Panc1 (cell line): ENCODE results near the gene PPP2R5D. TPM values are rescaled to one million over a fixed set of nuclear protein-coding genes. Genes with fewer than 3 reads are reported as not detected.

Source experiments
- ATAC-seq: fragments of 200-7000 bp; cut with Tn5 transposase; 2 replicates; pipeline ENCODE4 v1.9.1; 2020; ENCODE audit warnings: mild to moderate bottlenecking, moderate library complexity
- BruUV-seq: library from RNA; stranded (reverse); fragments of 400-500 nt; replicated peaks from 2 replicates; lab custom pipeline; 2021; lab: Mats Ljungman, UMichigan
- CTCF ChIA-PET: fragments of 300-600 bp; sonication (Branson Sonifier 250); formaldehyde crosslinking; loops from one replicate; lab custom pipeline; 2022; ENCODE audit warnings: antibody characterized with exemption; lab: Charles Lee
- POLR2A ChIA-PET: fragments of 300-600 bp; sonication (Branson Sonifier 250); formaldehyde crosslinking; loops from one replicate; lab custom pipeline; 2022; ENCODE audit warnings: antibody characterized with exemption; lab: Charles Lee
- DNase-seq: peaks from one replicate; pipeline ENCODE4 v3.0.0-alpha.2; 2010; ENCODE audit warnings: low read depth, low spot score
- H3K27ac ChIP-seq: 2 replicates; pipeline ENCODE4 v1.5.1; 2011; ENCODE audit warnings: mild to moderate bottlenecking, low read length, inconsistent platforms
- H3K27me3 ChIP-seq: fragments of 200-500 bp; sonication (Bioruptor generic); 2 replicates; pipeline ENCODE4 v1.6.0; 2014; ENCODE audit warnings: low read length, inconsistent platforms; ENCODE audit not compliant: control insufficient read depth, insufficient read depth
- H3K36me3 ChIP-seq: fragments of 200-500 bp; sonication (Bioruptor generic); 2 replicates; pipeline ENCODE4 v1.5.1; 2014; ENCODE audit warnings: inconsistent platforms, mild to moderate bottlenecking, low read length, moderate library complexity; ENCODE audit not compliant: control insufficient read depth, insufficient read depth
- H3K4me1 ChIP-seq: 2 replicates; pipeline ENCODE4 v1.5.1; 2011; ENCODE audit warnings: inconsistent platforms, mild to moderate bottlenecking, low read length, moderate library complexity; ENCODE audit not compliant: control insufficient read depth, insufficient read depth
- H3K4me3 ChIP-seq, 2 experiments: 2 replicates each; pipeline ENCODE4 v1.5.1; 2011 to 2012; ENCODE audit warnings: low read depth in 2 of 2, low read length in 2 of 2, mild to moderate bottlenecking in 2 of 2, inconsistent platforms in 1 of 2, moderate library complexity in 1 of 2
- H3K9me3 ChIP-seq: fragments of 200-500 bp; sonication (Bioruptor generic); 2 replicates; pipeline ENCODE4 v1.5.1; 2014; ENCODE audit warnings: low read depth, mild to moderate bottlenecking, inconsistent platforms, low read length, moderate library complexity; ENCODE audit not compliant: control insufficient read depth, insufficient read depth
- POLR2AphosphoS5 ChIP-seq: IDR thresholded peaks from 2 replicates; pipeline ENCODE4 v1.6.1; 2012; ENCODE audit warnings: mild to moderate bottlenecking, low read depth, low read length, moderate library complexity
- REST ChIP-seq, 2 experiments: IDR thresholded peaks; 2 replicates each; pipeline ENCODE4 v1.6.1; 2011 to 2012; ENCODE audit warnings: low read depth in 2 of 2, control low read depth in 1 of 2, low read length in 1 of 2, mild to moderate bottlenecking in 1 of 2, moderate library complexity in 1 of 2; ENCODE audit not compliant: insufficient read depth in 1 of 2
- SIN3A ChIP-seq: IDR thresholded peaks from 2 replicates; pipeline ENCODE4 v1.6.1; 2012; ENCODE audit warnings: low read depth, mild to moderate bottlenecking, low read length, moderate library complexity, borderline replicate concordance; ENCODE audit not compliant: insufficient read depth
- TCF7L2 ChIP-seq: IDR thresholded peaks from 2 replicates; pipeline ENCODE4 v1.6.1; 2011; ENCODE audit warnings: mild to moderate bottlenecking, low read depth, low read length, inconsistent platforms
- in situ Hi-C: cut with HindIII; loops from 2 replicates; pipeline ENCODE4 v1.10.0; 2016; ENCODE audit warnings: low sequenced_read_pairs, low pct_unique_long_range_greater_than_20kb
- intact Hi-C: fragments of 100-400 bp; cut with micrococcal nuclease; formaldehyde crosslinking; loops from one replicate; pipeline ENCODE4 v1.10.0; 2022; ENCODE audit not compliant: unreplicated experiment
- total RNA-seq: library from RNA; stranded (reverse); gene quantifications from one replicate; pipeline ENCODE4 v1.2.1, GENCODE V29; 2021; ENCODE audit not compliant: unreplicated experiment
- TF ChIP-seq, protein P1 (sequence below): fragments of 450-650 bp; IDR thresholded peaks from 2 replicates; pipeline ENCODE4 v1.5.1; 2017; ENCODE audit warnings: mild to moderate bottlenecking

Gene PPP2R5D
- total RNA-seq, 1 experiment from 2014 or later = 63.6 TPM

DNA sequence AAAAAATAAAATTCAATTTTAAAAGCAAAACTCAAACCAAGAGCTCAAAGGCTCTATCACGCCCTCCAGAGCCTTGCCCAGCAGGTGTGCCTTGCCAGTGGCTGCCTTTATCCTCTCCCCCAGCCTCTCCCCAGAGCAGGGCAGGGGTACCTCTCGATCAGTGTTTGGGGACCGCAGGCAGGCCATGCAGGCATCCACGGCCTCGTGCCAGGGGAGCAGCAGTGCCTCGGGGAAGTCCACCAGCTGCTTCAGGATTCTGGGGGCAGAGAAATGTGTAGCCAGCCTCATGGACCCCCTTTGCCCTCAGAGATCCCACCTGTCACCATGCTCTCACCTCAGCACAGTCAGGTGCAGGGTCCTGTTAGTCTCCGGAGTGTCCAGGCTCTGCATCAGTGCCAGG is 63.6 kb downstream of the PPP2R5D start:
- TF ChIP-seq TCF7L2 (no peak), REST (IDR thresholded peaks at IDR 0.05; ENCODE audit: insufficient read depth in 1 of 2, low read depth in 2 of 2, low read length in 1 of 2) (no peak), POLR2AphosphoS5 (no peak), SIN3A (no peak)
- TF ChIP-seq, protein P1, sequence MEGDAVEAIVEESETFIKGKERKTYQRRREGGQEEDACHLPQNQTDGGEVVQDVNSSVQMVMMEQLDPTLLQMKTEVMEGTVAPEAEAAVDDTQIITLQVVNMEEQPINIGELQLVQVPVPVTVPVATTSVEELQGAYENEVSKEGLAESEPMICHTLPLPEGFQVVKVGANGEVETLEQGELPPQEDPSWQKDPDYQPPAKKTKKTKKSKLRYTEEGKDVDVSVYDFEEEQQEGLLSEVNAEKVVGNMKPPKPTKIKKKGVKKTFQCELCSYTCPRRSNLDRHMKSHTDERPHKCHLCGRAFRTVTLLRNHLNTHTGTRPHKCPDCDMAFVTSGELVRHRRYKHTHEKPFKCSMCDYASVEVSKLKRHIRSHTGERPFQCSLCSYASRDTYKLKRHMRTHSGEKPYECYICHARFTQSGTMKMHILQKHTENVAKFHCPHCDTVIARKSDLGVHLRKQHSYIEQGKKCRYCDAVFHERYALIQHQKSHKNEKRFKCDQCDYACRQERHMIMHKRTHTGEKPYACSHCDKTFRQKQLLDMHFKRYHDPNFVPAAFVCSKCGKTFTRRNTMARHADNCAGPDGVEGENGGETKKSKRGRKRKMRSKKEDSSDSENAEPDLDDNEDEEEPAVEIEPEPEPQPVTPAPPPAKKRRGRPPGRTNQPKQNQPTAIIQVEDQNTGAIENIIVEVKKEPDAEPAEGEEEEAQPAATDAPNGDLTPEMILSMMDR = no peak
- no TSS peak for BruUV-seq
- no peak overlapping the region for H3K27ac ChIP-seq
- no peaks in the 10 kb centered on the region; the same call in 1 of the 2 replicates for H3K36me3 ChIP-seq
- intact Hi-C loops = no loop called here
- ATAC-seq (no peak), DNase-seq (no peak)
- CTCF ChIA-PET = interaction anchor here (0.6 kb wide), 1 partner anchor 22 kb away, joined by 3 read pairs; no protein-coding TSS in a partner anchor
- no peak overlapping the region for H3K4me3 ChIP-seq
- peaks cover 16% of the 10 kb centered on the region for H3K4me1 ChIP-seq
- POLR2A ChIA-PET = no interaction called here
- no peaks in the 10 kb centered on the region for H3K27me3 ChIP-seq
- in situ Hi-C loops = no loop called here
- H3K9me3 ChIP-seq = no peaks in the 10 kb centered on the region

DNA sequence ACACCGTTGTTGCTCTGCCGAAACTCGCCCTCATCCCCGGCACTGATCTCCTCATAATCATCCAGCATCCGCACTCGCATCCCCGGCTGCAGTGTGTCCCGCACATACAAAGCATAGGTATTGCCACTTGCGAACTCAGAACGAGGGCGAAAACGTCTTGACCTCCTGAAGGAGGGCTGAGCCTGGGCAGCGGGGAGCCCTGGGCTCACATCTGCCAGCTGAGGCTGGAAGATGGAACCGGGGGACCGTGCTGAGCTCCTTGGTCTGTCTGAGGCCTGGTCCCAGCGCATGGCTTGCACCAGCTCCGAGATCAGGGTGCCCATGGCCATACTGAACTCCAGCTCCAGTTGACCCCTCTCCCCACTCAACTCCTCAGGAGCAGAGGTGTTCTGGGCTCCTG is 66.6 kb downstream of the PPP2R5D start:
- POLR2A ChIA-PET = interaction anchor here (0.5 kb wide), 1 partner anchor 46 kb away, joined by 6 read pairs; no protein-coding TSS in a partner anchor
- Histone ChIP-seq H3K4me1 (peaks cover 17% of the 10 kb centered on the region), H3K36me3 (no peaks in the 10 kb centered on the region; the same call in 1 of the 2 replicates), H3K4me3 (no peak overlapping the region), H3K9me3 (no peaks in the 10 kb centered on the region), H3K27ac (no peak overlapping the region), H3K27me3 (no peaks in the 10 kb centered on the region)
- no peak for ATAC-seq
- TF ChIP-seq REST (IDR thresholded peaks at IDR 0.05; ENCODE audit: insufficient read depth in 1 of 2, low read depth in 2 of 2, low read length in 1 of 2) = no peak
- TF ChIP-seq POLR2AphosphoS5 = no peak
- TF ChIP-seq, protein P1 = no peak
- no peak for TF ChIP-seq SIN3A
- CTCF ChIA-PET = no interaction called here
- BruUV-seq = no TSS peak
- intact Hi-C loops = no loop called here
- in situ Hi-C loops = no loop called here
- no peak for DNase-seq
